ENCODE measurements around the gene ANKH.

- TF ChIP-seq GATA2 (IDR thresholded peaks at IDR 0.05; ENCODE audit: low read depth, low read length) = no peak
- TF ChIP-seq GATA3 (IDR thresholded peaks at IDR 0.05; ENCODE audit: low read depth, low read length) = no peak
Measured at GRCh38 chr5:14869233-14869632, 2.3 kb downstream of the ANKH start.
